HepG2 (cell line): ENCODE results near the gene MAP7D3.

Experiments used
- ELF4 ChIP-seq: sonication (generic); formaldehyde crosslinking; IDR thresholded peaks from 2 replicates; pipeline ENCODE4 v1.5.0; 2020; ENCODE audit warnings: missing genetic modification reagents, mild to moderate bottlenecking, moderate library complexity, borderline replicate concordance
- EP300 ChIP-seq, 3 experiments: sonication (generic) in 1 of 3; formaldehyde crosslinking in 1 of 3; IDR thresholded peaks; 2 replicates each; pipeline versions ENCODE4 v1.5.1 to v1.6.1; 2011 to 2020; ENCODE audit warnings: low read depth in 2 of 3, low read length in 2 of 3, borderline replicate concordance in 1 of 3, improper control_type of control experiment in 1 of 3, mild to moderate bottlenecking in 1 of 3, missing genetic modification reagents in 1 of 3, moderate library complexity in 1 of 3
- TCF7L2 ChIP-seq: IDR thresholded peaks from 2 replicates; pipeline ENCODE4 v1.6.1; 2011; ENCODE audit warnings: mild to moderate bottlenecking, low read depth, low read length, moderate library complexity
- U2AF2 ChIP-seq: fragments of 200-400 bp; formaldehyde crosslinking; IDR thresholded peaks from 2 replicates; pipeline ENCODE4 v1.6.1; 2017; ENCODE audit warnings: low read depth, mild to moderate bottlenecking, low read length
- TF ChIP-seq, protein P1 (sequence below): sonication (generic); formaldehyde crosslinking; IDR thresholded peaks from 2 replicates; pipeline ENCODE4 v1.5.0; 2020; ENCODE audit warnings: mild to moderate bottlenecking, missing genetic modification reagents, moderate library complexity
- TF ChIP-seq, protein P2 (sequence below): sonication (generic); formaldehyde crosslinking; IDR thresholded peaks from 2 replicates; pipeline ENCODE4 v1.8.0; 2023; ENCODE audit warnings: mild to moderate bottlenecking, missing genetic modification reagents

DNA sequence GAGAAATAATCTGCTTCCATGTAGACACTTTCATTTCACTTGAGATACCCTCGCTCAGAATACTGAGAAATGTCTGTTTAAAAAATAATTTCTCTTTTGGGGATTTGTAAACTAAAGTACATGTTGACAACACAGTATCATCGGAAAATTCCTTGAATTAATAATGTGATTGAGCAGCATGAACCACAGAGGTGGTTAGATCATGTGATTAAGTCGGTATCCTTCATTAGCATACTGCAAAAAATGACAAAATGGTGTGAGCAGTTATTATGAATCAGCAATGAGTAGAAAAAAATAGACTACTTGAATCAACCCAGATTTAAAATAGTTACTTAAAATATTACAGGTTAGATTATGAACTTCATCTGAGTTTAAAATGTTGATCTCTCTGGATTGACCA is 14.1 kb downstream of the MAP7D3 start:
- no peak for TF ChIP-seq U2AF2
- TF ChIP-seq, protein P1, sequence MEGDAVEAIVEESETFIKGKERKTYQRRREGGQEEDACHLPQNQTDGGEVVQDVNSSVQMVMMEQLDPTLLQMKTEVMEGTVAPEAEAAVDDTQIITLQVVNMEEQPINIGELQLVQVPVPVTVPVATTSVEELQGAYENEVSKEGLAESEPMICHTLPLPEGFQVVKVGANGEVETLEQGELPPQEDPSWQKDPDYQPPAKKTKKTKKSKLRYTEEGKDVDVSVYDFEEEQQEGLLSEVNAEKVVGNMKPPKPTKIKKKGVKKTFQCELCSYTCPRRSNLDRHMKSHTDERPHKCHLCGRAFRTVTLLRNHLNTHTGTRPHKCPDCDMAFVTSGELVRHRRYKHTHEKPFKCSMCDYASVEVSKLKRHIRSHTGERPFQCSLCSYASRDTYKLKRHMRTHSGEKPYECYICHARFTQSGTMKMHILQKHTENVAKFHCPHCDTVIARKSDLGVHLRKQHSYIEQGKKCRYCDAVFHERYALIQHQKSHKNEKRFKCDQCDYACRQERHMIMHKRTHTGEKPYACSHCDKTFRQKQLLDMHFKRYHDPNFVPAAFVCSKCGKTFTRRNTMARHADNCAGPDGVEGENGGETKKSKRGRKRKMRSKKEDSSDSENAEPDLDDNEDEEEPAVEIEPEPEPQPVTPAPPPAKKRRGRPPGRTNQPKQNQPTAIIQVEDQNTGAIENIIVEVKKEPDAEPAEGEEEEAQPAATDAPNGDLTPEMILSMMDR, result no peak
- TF ChIP-seq, protein P2, sequence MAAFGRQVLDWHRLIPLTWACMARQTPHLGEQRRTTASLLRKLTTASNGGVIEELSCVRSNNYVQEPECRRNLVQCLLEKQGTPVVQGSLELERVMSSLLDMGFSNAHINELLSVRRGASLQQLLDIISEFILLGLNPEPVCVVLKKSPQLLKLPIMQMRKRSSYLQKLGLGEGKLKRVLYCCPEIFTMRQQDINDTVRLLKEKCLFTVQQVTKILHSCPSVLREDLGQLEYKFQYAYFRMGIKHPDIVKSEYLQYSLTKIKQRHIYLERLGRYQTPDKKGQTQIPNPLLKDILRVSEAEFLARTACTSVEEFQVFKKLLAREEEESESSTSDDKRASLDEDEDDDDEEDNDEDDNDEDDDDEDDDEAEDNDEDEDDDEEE (CRISPR knock-in tag), result no peak
- no peak for TF ChIP-seq EP300 (IDR thresholded peaks at IDR 0.05; ENCODE audit: low read depth in 2 of 2, low read length in 2 of 2)
- TF ChIP-seq EP300 (CRISPR knock-in tag; IDR thresholded peaks at IDR 0.05; ENCODE audit: borderline replicate concordance), result no peak
- TF ChIP-seq TCF7L2, result no peak
- TF ChIP-seq ELF4 (CRISPR knock-in tag), result no peak
